ENCODE results near the gene NKD2. TPM values are rescaled to one million over a fixed set of nuclear protein-coding genes. Genes with fewer than 3 reads are reported as not detected.

NKD2 gene
- total RNA-seq, 1 donor from 2014 or later, result 28.3 TPM

DNA sequence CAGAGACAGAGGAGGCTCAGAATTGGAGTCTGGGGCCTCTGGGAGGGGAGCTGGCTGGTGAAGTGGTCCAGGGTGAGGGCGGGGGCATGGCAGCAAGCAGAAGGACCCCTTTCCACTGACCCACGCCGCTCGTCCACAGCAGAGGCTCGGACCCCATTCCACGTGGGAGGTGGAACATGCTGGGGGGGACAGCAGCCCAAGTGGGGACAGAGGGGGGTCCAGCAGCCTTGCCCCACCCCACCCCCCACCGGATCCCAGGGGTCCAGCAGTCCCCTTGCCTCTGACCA is 25.4 kb upstream of the NKD2 start:
- Mint-ChIP-seq H3K4me3 (ENCODE audit: low read depth) (no peak overlapping the region), H3K27me3 (peaks cover 22% of the 10 kb centered on the region), H3K4me1 (ENCODE audit: low read depth) (no peaks in the 10 kb centered on the region), H3K9me3 (ENCODE audit: low read depth) (peaks cover 11% of the 10 kb centered on the region), H3K36me3 (ENCODE audit: insufficient read depth) (no peaks in the 10 kb centered on the region), H3K27ac (no peak overlapping the region)
- no peak for DNase-seq (ENCODE audit: low spot score, unreplicated experiment)
- TF ChIP-seq, protein P1, sequence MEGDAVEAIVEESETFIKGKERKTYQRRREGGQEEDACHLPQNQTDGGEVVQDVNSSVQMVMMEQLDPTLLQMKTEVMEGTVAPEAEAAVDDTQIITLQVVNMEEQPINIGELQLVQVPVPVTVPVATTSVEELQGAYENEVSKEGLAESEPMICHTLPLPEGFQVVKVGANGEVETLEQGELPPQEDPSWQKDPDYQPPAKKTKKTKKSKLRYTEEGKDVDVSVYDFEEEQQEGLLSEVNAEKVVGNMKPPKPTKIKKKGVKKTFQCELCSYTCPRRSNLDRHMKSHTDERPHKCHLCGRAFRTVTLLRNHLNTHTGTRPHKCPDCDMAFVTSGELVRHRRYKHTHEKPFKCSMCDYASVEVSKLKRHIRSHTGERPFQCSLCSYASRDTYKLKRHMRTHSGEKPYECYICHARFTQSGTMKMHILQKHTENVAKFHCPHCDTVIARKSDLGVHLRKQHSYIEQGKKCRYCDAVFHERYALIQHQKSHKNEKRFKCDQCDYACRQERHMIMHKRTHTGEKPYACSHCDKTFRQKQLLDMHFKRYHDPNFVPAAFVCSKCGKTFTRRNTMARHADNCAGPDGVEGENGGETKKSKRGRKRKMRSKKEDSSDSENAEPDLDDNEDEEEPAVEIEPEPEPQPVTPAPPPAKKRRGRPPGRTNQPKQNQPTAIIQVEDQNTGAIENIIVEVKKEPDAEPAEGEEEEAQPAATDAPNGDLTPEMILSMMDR (IDR thresholded peaks at IDR 0.05; ENCODE audit: unreplicated experiment), result no peak

DNA sequence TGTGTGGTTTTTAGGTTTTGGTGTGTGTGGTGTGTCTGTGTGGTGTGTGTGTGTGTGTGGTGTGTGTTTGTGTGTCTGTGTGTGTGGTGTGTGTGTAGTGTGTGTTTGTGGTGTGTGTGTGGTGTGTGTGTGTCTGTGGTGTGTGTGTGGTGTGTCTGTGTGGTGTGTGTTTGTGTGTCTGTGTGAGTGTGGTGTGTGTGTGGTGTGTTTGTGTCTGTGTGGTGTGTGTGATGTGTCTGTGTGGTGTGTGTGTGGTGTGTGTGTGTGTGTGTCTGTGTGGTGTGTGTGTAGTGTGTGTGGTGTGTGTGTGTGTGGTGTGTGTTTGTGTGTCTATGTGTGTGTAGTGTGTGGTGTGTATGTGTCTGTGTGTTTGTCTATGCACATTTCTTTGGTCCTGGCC is 25.0 kb upstream of the NKD2 start:
- Mint-ChIP-seq H3K4me3 (ENCODE audit: low read depth) (no peak overlapping the region), H3K27me3 (peaks cover 18% of the 10 kb centered on the region), H3K36me3 (ENCODE audit: insufficient read depth) (no peaks in the 10 kb centered on the region), H3K27ac (peak overlapping the region; percentile 80), H3K4me1 (ENCODE audit: low read depth) (no peaks in the 10 kb centered on the region), H3K9me3 (ENCODE audit: low read depth) (peaks cover 11% of the 10 kb centered on the region)
- DNase-seq (ENCODE audit: low spot score, unreplicated experiment), result no peak
- TF ChIP-seq, protein P1 (IDR thresholded peaks at IDR 0.05; ENCODE audit: unreplicated experiment), result no peak

DNA sequence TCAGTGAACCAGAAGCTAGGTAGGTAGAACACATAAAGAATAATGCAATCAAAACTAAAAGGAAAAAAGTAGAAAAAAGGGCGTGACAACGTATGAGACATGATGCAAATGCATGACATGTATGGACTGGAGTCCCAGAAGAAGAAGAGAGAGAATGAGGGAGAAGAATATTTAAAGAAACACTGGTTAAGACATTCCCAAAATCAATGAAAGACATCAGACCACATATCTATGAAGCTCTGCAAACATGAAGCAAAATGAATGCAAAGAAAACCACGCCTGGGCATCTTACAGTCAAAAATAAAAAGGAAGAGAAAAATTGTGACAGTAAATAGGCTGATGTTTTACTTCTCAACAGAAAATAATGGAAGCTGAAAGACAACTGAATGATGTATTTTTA is 23.8 kb upstream of the NKD2 start:
- peaks cover 11% of the 10 kb centered on the region for H3K9me3 Mint-ChIP-seq (ENCODE audit: low read depth)
- H3K36me3 Mint-ChIP-seq (ENCODE audit: insufficient read depth), result no peaks in the 10 kb centered on the region
- no peak overlapping the region for H3K27ac Mint-ChIP-seq
- H3K4me1 Mint-ChIP-seq (ENCODE audit: low read depth), result no peaks in the 10 kb centered on the region
- DNase-seq (ENCODE audit: low spot score, unreplicated experiment), result no peak
- TF ChIP-seq, protein P1 (IDR thresholded peaks at IDR 0.05; ENCODE audit: unreplicated experiment), result no peak
- H3K27me3 Mint-ChIP-seq, result peaks cover 13% of the 10 kb centered on the region
- H3K4me3 Mint-ChIP-seq (ENCODE audit: low read depth), result no peak overlapping the region

DNA sequence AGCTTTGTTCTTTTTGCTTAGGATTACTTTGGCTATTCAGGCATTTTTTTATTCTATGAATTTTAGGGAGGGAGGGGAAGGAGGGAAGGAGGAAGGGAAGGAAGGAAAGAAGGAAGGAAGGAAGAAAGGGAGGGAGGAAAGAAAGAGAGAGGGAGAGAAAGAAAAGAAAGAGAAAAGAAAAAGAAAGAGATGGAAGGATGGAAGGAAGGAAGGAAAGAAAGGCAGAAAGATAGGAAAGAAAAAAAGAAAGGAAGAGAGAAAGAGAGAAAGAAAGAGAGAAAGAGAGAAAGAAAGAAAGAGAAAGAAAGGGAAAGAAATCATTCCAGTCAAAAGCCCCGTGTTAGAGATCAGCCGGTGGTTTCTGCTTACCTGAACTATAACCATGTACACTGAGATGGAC is 20.8 kb upstream of the NKD2 start:
- TF ChIP-seq, protein P1 (IDR thresholded peaks at IDR 0.05; ENCODE audit: unreplicated experiment), result no peak
- no peak overlapping the region for H3K4me3 Mint-ChIP-seq (ENCODE audit: low read depth)

DNA sequence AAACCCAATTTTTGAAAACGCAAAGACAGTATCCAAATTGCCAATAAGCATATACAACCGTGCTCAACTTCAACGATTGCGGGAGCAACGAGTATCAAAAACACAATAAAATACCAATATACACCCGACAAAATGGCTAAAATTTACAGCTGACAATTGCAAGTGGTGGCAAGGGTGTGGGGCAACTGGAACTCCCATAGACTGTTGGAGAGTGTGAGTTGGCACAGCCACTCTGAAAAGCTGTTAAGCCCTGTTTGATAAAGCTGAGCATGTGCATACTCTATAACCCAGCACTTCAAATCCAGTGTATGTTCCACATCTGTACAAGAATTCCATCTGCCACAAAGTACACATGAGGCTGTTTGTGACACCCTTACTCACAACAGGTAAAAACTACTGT is 20.3 kb upstream of the NKD2 start:
- H3K36me3 Mint-ChIP-seq (ENCODE audit: insufficient read depth), result no peaks in the 10 kb centered on the region
- peaks cover 11% of the 10 kb centered on the region for H3K9me3 Mint-ChIP-seq (ENCODE audit: low read depth)
- no peak for DNase-seq (ENCODE audit: low spot score, unreplicated experiment)
- TF ChIP-seq, protein P1 (IDR thresholded peaks at IDR 0.05; ENCODE audit: unreplicated experiment), result no peak
- H3K27me3 Mint-ChIP-seq, result peaks cover 19% of the 10 kb centered on the region
- H3K4me3 Mint-ChIP-seq (ENCODE audit: low read depth), result no peak overlapping the region
- H3K27ac Mint-ChIP-seq, result no peak overlapping the region
- H3K4me1 Mint-ChIP-seq (ENCODE audit: low read depth), result peaks cover 3% of the 10 kb centered on the region

More for the DNA sequence above, 20.8 kb upstream of the NKD2 start:
- Mint-ChIP-seq H3K9me3 (ENCODE audit: low read depth) (peaks cover 11% of the 10 kb centered on the region), H3K27me3 (peaks cover 19% of the 10 kb centered on the region), H3K36me3 (ENCODE audit: insufficient read depth) (no peaks in the 10 kb centered on the region), H3K27ac (no peak overlapping the region), H3K4me1 (ENCODE audit: low read depth) (peaks cover 1% of the 10 kb centered on the region)
- no peak for DNase-seq (ENCODE audit: low spot score, unreplicated experiment)
